HCT116 (cell line): ENCODE results near the gene KAZN. TPM values are rescaled to one million over a fixed set of nuclear protein-coding genes. Genes with fewer than 3 reads are reported as not detected.

ENCODE experiments used
- ATAC-seq: fragments of 200-7000 bp; cut with Tn5 transposase; 2 replicates; pipeline ENCODE4 v1.9.1; 2020; ENCODE audit warnings: mild to moderate bottlenecking, moderate library complexity
- BruUV-seq: library from RNA; stranded (reverse); fragments of 400-500 nt; replicated peaks from 2 replicates; lab custom pipeline; 2021; lab: Mats Ljungman, UMichigan
- CTCF ChIA-PET: fragments of 300-600 bp; sonication (Branson Sonifier 250); formaldehyde crosslinking; loops from one replicate; lab custom pipeline; 2021; ENCODE audit warnings: antibody characterized with exemption; lab: Charles Lee
- POLR2A ChIA-PET: fragments of 300-600, 350-600 bp; sonication (Branson Sonifier 250); formaldehyde crosslinking; loops from one replicate; lab custom pipeline; 2021; ENCODE audit warnings: antibody characterized with exemption; lab: Charles Lee
- RAD21 ChIA-PET, 2 experiments: fragments of 300-600 bp; sonication (Branson Sonifier 250); formaldehyde crosslinking; loops; one replicate each; lab custom pipeline; 2023; ENCODE audit warnings: low total read pairs in 2 of 2; ENCODE audit not compliant: uncharacterized antibody in 2 of 2, unreplicated experiment in 2 of 2, low non-redundant PET in 1 of 2; lab: Charles Lee
- DNase-seq: peaks from one replicate; pipeline ENCODE4 v3.0.0-alpha.2; 2010; ENCODE audit warnings: low read depth, low spot score
- H2AFZ ChIP-seq: fragments of 200-600 bp; shearing (Covaris generic), sonication (generic); 2 replicates; pipeline ENCODE4 v1.6.1; 2017; ENCODE audit warnings: low read depth, mixed run types, mixed read lengths, antibody characterized with exemption, low read length; ENCODE audit not compliant: poor library complexity, severe bottlenecking
- H3K27ac ChIP-seq: 2 replicates; pipeline ENCODE4 v1.5.1; 2012; ENCODE audit warnings: low read depth, low read length
- H3K27me3 ChIP-seq: fragments of 200-600 bp; sonication (generic); 2 replicates; pipeline ENCODE4 v1.6.1; 2016; ENCODE audit warnings: mixed run types, low read length, mixed read lengths; ENCODE audit not compliant: insufficient read depth
- H3K36me3 ChIP-seq, 2 experiments: fragments of 200-500 bp in 1 of 2; fragments of 200-600 bp in 1 of 2; sonication (Bioruptor generic) in 1 of 2; sonication (generic) in 1 of 2; 2 replicates each; pipeline versions ENCODE4 v1.5.1 to v1.6.1; 2014 to 2016; ENCODE audit warnings: low read length in 2 of 2, inconsistent platforms in 1 of 2, mixed read lengths in 1 of 2, mixed run types in 1 of 2; ENCODE audit not compliant: insufficient read depth in 2 of 2, control insufficient read depth in 1 of 2
- H3K4me1 ChIP-seq, 2 experiments: fragments of 200-600 bp in 1 of 2; sonication (generic) in 1 of 2; 2 replicates each; pipeline versions ENCODE4 v1.5.1 to v1.6.1; 2012 to 2017; ENCODE audit warnings: low read length in 2 of 2, inconsistent platforms in 1 of 2, mild to moderate bottlenecking in 1 of 2, mixed read lengths in 1 of 2, mixed run types in 1 of 2, moderate library complexity in 1 of 2; ENCODE audit not compliant: insufficient read depth in 2 of 2, control insufficient read depth in 1 of 2
- H3K4me2 ChIP-seq: fragments of 200-600 bp; sonication (generic); 2 replicates; pipeline ENCODE4 v1.6.1; 2017; ENCODE audit warnings: mixed run types, low read length, mixed read lengths
- H3K4me3 ChIP-seq, 2 experiments: fragments of 200-600 bp in 1 of 2; sonication (generic) in 1 of 2; replicated peaks in 1 of 2; 2 replicates each; pipeline ENCODE4 v1.5.1; 2011 to 2016; ENCODE audit warnings: low read length in 2 of 2, control low read depth in 1 of 2, low read depth in 1 of 2, mild to moderate bottlenecking in 1 of 2, mixed read lengths in 1 of 2, mixed run types in 1 of 2
- H3K79me2 ChIP-seq: fragments of 200-600 bp; sonication (generic); 2 replicates; pipeline ENCODE4 v1.6.1; 2017; ENCODE audit warnings: mild to moderate bottlenecking, mixed run types, low read length, moderate library complexity, mixed read lengths; ENCODE audit not compliant: insufficient read depth
- H3K9ac ChIP-seq: fragments of 200-600 bp; sonication (generic); 2 replicates; pipeline ENCODE4 v1.6.1; 2016; ENCODE audit warnings: low read length, mixed read lengths
- H3K9me2 ChIP-seq: fragments of 200-600 bp; sonication (generic), shearing (Covaris generic); 2 replicates; pipeline ENCODE4 v1.6.1; 2017; ENCODE audit warnings: mixed run types, mild to moderate bottlenecking, moderate library complexity; ENCODE audit not compliant: insufficient read depth
- H3K9me3 ChIP-seq, 2 experiments: fragments of 200-500 bp in 1 of 2; fragments of 200-600 bp in 1 of 2; sonication (Bioruptor generic) in 1 of 2; sonication (generic) in 1 of 2; 2 replicates each; pipeline ENCODE4 v1.6.1; 2014 to 2017; ENCODE audit warnings: low read length in 2 of 2, mixed read lengths in 2 of 2, inconsistent platforms in 1 of 2, low read depth in 1 of 2, mild to moderate bottlenecking in 1 of 2, mixed run types in 1 of 2, moderate library complexity in 1 of 2; ENCODE audit not compliant: control insufficient read depth in 1 of 2, insufficient read depth in 1 of 2
- H4K20me1 ChIP-seq: fragments of 200-600 bp; sonication (generic), shearing (Covaris generic); 2 replicates; pipeline ENCODE4 v1.6.1; 2017; ENCODE audit warnings: mixed run types, mild to moderate bottlenecking, moderate library complexity; ENCODE audit not compliant: insufficient read depth
- CBX3 ChIP-seq: IDR thresholded peaks from 2 replicates; pipeline ENCODE4 v1.6.1; 2012; ENCODE audit warnings: low read depth
- EZH2 ChIP-seq: fragments of 200-600 bp; sonication (generic); IDR thresholded peaks from 2 replicates; pipeline ENCODE4 v1.6.1; 2017; ENCODE audit warnings: antibody characterized with exemption, mixed run types
- EZH2phosphoT487 ChIP-seq: fragments of 200-600 bp; IDR thresholded peaks from 2 replicates; pipeline ENCODE4 v1.6.1; 2018; ENCODE audit warnings: antibody characterized with exemption, borderline replicate concordance
- FOSL1 ChIP-seq: IDR thresholded peaks from 2 replicates; pipeline ENCODE4 v1.6.1; 2012; ENCODE audit warnings: low read depth
- RAD21 ChIP-seq: IDR thresholded peaks from 2 replicates; pipeline ENCODE4 v1.6.1; 2012; ENCODE audit warnings: low read depth, mild to moderate bottlenecking
- SRF ChIP-seq: IDR thresholded peaks from 2 replicates; pipeline ENCODE4 v1.6.1; 2012; ENCODE audit warnings: low read depth
- YY1 ChIP-seq: IDR thresholded peaks from 2 replicates; pipeline ENCODE4 v1.6.1; 2011; ENCODE audit warnings: low read length, low read depth, moderate library complexity, mild to moderate bottlenecking; ENCODE audit not compliant: insufficient replicate concordance; ENCODE audit errors: extremely low read depth
- ZNF274 ChIP-seq: fragments of 200-500 bp; sonication (Bioruptor generic); IDR thresholded peaks from 2 replicates; pipeline ENCODE4 v1.6.1; 2014; ENCODE audit warnings: mild to moderate bottlenecking, low read depth, low read length, inconsistent platforms
- intact Hi-C: fragments of 100-400 bp; cut with micrococcal nuclease; formaldehyde crosslinking; loops from 2 replicates; pipeline ENCODE4 v1.10.0; 2022
- total RNA-seq: library from RNA; stranded (reverse); gene quantifications from one replicate; pipeline ENCODE4 v1.2.1, GENCODE V29; 2021; ENCODE audit not compliant: unreplicated experiment
- TF ChIP-seq, protein P1 (sequence below): IDR thresholded peaks from 2 replicates; pipeline ENCODE4 v1.6.1; 2011; ENCODE audit warnings: mild to moderate bottlenecking, low read length, moderate library complexity; ENCODE audit not compliant: insufficient replicate concordance; ENCODE audit errors: extremely low read depth
- TF ChIP-seq, protein P2 (sequence below): IDR thresholded peaks from 2 replicates; pipeline ENCODE4 v1.6.1; 2012
- TF ChIP-seq, protein P3 (sequence below): IDR thresholded peaks from 2 replicates; pipeline ENCODE4 v1.6.1; 2012; ENCODE audit warnings: low read depth

Gene KAZN
- total RNA-seq, 1 experiment from 2014 or later = 13.4 TPM

DNA sequence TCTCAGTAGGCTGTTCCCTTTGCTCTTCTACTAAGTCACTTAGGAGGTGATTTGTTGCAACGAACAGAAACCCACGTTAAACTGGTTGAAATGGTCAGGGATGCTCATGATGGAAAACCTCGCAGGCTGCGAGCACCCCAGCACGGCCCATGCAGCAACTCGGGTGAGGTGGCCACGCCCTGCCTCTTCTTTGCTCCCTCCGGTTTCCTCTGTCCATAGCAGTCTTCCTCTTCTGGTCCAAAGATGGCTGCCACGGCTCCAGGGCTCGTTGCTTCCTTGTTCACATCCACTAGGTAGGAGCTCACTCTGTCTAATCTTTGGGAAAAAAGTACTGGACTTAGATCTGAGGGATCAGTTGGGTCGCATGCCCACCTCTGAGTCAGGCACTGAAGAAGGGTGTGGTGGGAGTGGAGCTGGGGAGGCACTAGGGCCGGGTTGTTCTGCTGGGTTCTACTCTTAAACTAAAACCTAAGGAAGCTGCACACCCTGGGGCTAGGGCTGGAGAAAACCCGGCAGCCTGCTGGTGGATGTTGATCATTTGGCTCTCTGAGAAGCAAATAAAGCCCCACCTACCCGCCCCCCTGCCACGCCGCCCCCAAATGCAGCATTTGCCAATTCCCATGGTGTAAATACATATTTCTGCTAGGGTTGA is 31.0 kb downstream of the KAZN start:
- H3K9me2 ChIP-seq = no peaks in the 10 kb centered on the region
- H3K79me2 ChIP-seq = no peaks in the 10 kb centered on the region
- ChIA-PET POLR2A (no interaction called here), CTCF (no interaction called here), RAD21 (no interaction called here)
- H3K27me3 ChIP-seq = peaks cover 27% of the 10 kb centered on the region
- DNase-seq (no peak), ATAC-seq (no peak)
- intact Hi-C loops = no loop called here
- H3K4me3 ChIP-seq = no peak overlapping the region
- H3K36me3 ChIP-seq = no peaks in the 10 kb centered on the region
- no peak overlapping the region for H3K9ac ChIP-seq
- no peak overlapping the region for H3K4me2 ChIP-seq
- H3K9me3 ChIP-seq = no peaks in the 10 kb centered on the region
- H3K27ac ChIP-seq = no peak overlapping the region
- TF ChIP-seq, protein P1, sequence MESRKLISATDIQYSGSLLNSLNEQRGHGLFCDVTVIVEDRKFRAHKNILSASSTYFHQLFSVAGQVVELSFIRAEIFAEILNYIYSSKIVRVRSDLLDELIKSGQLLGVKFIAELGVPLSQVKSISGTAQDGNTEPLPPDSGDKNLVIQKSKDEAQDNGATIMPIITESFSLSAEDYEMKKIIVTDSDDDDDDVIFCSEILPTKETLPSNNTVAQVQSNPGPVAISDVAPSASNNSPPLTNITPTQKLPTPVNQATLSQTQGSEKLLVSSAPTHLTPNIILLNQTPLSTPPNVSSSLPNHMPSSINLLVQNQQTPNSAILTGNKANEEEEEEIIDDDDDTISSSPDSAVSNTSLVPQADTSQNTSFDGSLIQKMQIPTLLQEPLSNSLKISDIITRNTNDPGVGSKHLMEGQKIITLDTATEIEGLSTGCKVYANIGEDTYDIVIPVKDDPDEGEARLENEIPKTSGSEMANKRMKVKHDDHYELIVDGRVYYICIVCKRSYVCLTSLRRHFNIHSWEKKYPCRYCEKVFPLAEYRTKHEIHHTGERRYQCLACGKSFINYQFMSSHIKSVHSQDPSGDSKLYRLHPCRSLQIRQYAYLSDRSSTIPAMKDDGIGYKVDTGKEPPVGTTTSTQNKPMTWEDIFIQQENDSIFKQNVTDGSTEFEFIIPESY = no peak
- no peak for TF ChIP-seq SRF
- TF ChIP-seq, protein P2, sequence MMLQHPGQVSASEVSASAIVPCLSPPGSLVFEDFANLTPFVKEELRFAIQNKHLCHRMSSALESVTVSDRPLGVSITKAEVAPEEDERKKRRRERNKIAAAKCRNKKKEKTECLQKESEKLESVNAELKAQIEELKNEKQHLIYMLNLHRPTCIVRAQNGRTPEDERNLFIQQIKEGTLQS = no peak
- no peak for TF ChIP-seq RAD21
- TF ChIP-seq CBX3 = no peak
- no peak for TF ChIP-seq EZH2
- TF ChIP-seq, protein P3, sequence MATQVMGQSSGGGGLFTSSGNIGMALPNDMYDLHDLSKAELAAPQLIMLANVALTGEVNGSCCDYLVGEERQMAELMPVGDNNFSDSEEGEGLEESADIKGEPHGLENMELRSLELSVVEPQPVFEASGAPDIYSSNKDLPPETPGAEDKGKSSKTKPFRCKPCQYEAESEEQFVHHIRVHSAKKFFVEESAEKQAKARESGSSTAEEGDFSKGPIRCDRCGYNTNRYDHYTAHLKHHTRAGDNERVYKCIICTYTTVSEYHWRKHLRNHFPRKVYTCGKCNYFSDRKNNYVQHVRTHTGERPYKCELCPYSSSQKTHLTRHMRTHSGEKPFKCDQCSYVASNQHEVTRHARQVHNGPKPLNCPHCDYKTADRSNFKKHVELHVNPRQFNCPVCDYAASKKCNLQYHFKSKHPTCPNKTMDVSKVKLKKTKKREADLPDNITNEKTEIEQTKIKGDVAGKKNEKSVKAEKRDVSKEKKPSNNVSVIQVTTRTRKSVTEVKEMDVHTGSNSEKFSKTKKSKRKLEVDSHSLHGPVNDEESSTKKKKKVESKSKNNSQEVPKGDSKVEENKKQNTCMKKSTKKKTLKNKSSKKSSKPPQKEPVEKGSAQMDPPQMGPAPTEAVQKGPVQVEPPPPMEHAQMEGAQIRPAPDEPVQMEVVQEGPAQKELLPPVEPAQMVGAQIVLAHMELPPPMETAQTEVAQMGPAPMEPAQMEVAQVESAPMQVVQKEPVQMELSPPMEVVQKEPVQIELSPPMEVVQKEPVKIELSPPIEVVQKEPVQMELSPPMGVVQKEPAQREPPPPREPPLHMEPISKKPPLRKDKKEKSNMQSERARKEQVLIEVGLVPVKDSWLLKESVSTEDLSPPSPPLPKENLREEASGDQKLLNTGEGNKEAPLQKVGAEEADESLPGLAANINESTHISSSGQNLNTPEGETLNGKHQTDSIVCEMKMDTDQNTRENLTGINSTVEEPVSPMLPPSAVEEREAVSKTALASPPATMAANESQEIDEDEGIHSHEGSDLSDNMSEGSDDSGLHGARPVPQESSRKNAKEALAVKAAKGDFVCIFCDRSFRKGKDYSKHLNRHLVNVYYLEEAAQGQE = no peak
- no peak for TF ChIP-seq YY1
- no peak for TF ChIP-seq ZNF274
- TF ChIP-seq FOSL1 = no peak
- TF ChIP-seq EZH2phosphoT487 = no peak
- no peaks in the 10 kb centered on the region for H4K20me1 ChIP-seq
- H3K4me1 ChIP-seq = no peaks in the 10 kb centered on the region
- BruUV-seq = no TSS peak
- no peak overlapping the region for H2AFZ ChIP-seq
